Thyroid gland (tissue), 4 donors: Measurements from ENCODE around the gene SREBF2.

ENCODE experiments used
- POLR2A ChIP-seq, 2 donors: fragments of 450-650 bp; IDR thresholded peaks; one replicate each; pipeline ENCODE4 v1.6.1; 2017; ENCODE audit warnings: antibody characterized with exemption in 2 of 2, mild to moderate bottlenecking in 2 of 2, moderate library complexity in 1 of 2
- TF ChIP-seq, protein P1 (sequence below), 6 experiments: fragments of 200-600 bp in 3 of 6; fragments of 450-650 bp in 3 of 6; sonication (generic) in 3 of 6; IDR thresholded peaks; one replicate each; pipeline ENCODE4 v1.5.1; 2016 to 2019; ENCODE audit warnings: antibody characterized with exemption in 6 of 6, mild to moderate bottlenecking in 2 of 6, inconsistent platforms in 1 of 6, moderate library complexity in 1 of 6

- TF ChIP-seq, protein P1, sequence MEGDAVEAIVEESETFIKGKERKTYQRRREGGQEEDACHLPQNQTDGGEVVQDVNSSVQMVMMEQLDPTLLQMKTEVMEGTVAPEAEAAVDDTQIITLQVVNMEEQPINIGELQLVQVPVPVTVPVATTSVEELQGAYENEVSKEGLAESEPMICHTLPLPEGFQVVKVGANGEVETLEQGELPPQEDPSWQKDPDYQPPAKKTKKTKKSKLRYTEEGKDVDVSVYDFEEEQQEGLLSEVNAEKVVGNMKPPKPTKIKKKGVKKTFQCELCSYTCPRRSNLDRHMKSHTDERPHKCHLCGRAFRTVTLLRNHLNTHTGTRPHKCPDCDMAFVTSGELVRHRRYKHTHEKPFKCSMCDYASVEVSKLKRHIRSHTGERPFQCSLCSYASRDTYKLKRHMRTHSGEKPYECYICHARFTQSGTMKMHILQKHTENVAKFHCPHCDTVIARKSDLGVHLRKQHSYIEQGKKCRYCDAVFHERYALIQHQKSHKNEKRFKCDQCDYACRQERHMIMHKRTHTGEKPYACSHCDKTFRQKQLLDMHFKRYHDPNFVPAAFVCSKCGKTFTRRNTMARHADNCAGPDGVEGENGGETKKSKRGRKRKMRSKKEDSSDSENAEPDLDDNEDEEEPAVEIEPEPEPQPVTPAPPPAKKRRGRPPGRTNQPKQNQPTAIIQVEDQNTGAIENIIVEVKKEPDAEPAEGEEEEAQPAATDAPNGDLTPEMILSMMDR (IDR thresholded peaks at IDR 0.05) = no peak
- TF ChIP-seq POLR2A (IDR thresholded peaks at IDR 0.05) = no peak
Observed at GRCh38 chr22:41842996-41843970, 10.4 kb downstream of the SREBF2 start.
